ENCODE data around the gene CR2.

DNA sequence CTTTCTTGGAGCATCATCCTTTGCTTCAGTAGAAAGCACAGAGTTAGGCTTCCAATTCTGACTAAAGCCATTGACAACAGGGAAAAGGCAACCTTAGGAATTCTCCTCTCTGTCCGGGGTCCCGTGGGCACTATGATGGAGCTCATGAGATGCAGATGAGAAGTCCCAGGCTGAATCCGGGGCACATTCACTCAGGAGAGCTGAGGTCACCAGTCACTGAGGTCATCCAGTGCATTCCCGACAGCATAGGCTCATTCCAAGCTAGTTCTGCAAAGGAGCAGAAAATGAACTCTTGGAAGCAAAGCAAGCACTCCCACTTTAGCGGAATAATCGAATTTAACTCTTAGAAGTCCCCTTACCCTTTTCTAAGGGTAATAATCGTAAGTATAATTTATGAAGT lies 48.6 kb downstream of the CR2 start:
- TF ChIP-seq, protein P1, sequence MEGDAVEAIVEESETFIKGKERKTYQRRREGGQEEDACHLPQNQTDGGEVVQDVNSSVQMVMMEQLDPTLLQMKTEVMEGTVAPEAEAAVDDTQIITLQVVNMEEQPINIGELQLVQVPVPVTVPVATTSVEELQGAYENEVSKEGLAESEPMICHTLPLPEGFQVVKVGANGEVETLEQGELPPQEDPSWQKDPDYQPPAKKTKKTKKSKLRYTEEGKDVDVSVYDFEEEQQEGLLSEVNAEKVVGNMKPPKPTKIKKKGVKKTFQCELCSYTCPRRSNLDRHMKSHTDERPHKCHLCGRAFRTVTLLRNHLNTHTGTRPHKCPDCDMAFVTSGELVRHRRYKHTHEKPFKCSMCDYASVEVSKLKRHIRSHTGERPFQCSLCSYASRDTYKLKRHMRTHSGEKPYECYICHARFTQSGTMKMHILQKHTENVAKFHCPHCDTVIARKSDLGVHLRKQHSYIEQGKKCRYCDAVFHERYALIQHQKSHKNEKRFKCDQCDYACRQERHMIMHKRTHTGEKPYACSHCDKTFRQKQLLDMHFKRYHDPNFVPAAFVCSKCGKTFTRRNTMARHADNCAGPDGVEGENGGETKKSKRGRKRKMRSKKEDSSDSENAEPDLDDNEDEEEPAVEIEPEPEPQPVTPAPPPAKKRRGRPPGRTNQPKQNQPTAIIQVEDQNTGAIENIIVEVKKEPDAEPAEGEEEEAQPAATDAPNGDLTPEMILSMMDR (IDR thresholded peaks at IDR 0.05; ENCODE audit: low read length), result no peak
- no peak for TF ChIP-seq EZH2 (IDR thresholded peaks at IDR 0.05; ENCODE audit: borderline replicate concordance, low read length)
